ENCODE results near the gene MAZ. TPM values are rescaled to one million over a fixed set of nuclear protein-coding genes. Genes with fewer than 3 reads are reported as not detected.

MAZ gene
- total RNA-seq, 1 experiment from 2014 or later: 426 TPM

GRCh38 chr16:29858149-29858849 is 52.0 kb downstream of the MAZ start:
- BruUV-seq (replicated peaks): TSS peak; percentile 70
- CTCF ChIA-PET: no interaction called here

GRCh38 chr16:29858974-29859373 is 52.6 kb downstream of the MAZ start:
- intact Hi-C loops (cut with micrococcal nuclease; ENCODE audit: unreplicated experiment) (no loop called here), in situ Hi-C loops (cut with HindIII; ENCODE audit: low pct_unique_long_range_greater_than_20kb, low sequenced_read_pairs) (no loop called here)
- ChIA-PET CTCF (no interaction called here), POLR2A (no interaction called here)
- Histone ChIP-seq H3K27ac (ENCODE audit: low read length) (no peak overlapping the region), H3K4me3 (ENCODE audit: low read depth in 2 of 2, low read length in 2 of 2) (no peak overlapping the region), H3K9me3 (ENCODE audit: control insufficient read depth, insufficient read depth, low read depth, low read length) (no peaks in the 10 kb centered on the region), H3K36me3 (ENCODE audit: control insufficient read depth, insufficient read depth, low read length) (no peaks in the 10 kb centered on the region), H3K27me3 (ENCODE audit: control insufficient read depth, insufficient read depth, low read length) (no peaks in the 10 kb centered on the region), H3K4me1 (ENCODE audit: control insufficient read depth, insufficient read depth, low read length) (no peaks in the 10 kb centered on the region)
- TF ChIP-seq REST (IDR thresholded peaks at IDR 0.05; ENCODE audit: insufficient read depth in 1 of 2, low read depth in 2 of 2, low read length in 1 of 2) (no peak), SIN3A (IDR thresholded peaks at IDR 0.05; ENCODE audit: borderline replicate concordance, insufficient read depth, low read depth, low read length) (no peak), CTCF (IDR thresholded peaks at IDR 0.05) (no peak), TCF7L2 (IDR thresholded peaks at IDR 0.05; ENCODE audit: low read depth, low read length) (no peak), POLR2AphosphoS5 (IDR thresholded peaks at IDR 0.05; ENCODE audit: low read depth, low read length) (no peak)
- BruUV-seq (replicated peaks): no TSS peak
- DNase-seq (ENCODE audit: low read depth, low spot score) (no peak), ATAC-seq (no peak)

More at GRCh38 chr16:29858149-29858849, 52.0 kb downstream of the MAZ start:
- ATAC-seq: no peak
- in situ Hi-C loops (cut with HindIII; ENCODE audit: low pct_unique_long_range_greater_than_20kb, low sequenced_read_pairs): no loop called here
- H3K9me3 ChIP-seq (ENCODE audit: control insufficient read depth, insufficient read depth, low read depth, low read length): no peaks in the 10 kb centered on the region
- TF ChIP-seq POLR2AphosphoS5 (IDR thresholded peaks at IDR 0.05; ENCODE audit: low read depth, low read length) (no peak), TCF7L2 (IDR thresholded peaks at IDR 0.05; ENCODE audit: low read depth, low read length) (no peak), SIN3A (IDR thresholded peaks at IDR 0.05; ENCODE audit: borderline replicate concordance, insufficient read depth, low read depth, low read length) (no peak), CTCF (IDR thresholded peaks at IDR 0.05) (no peak), REST (IDR thresholded peaks at IDR 0.05; ENCODE audit: insufficient read depth in 1 of 2, low read depth in 2 of 2, low read length in 1 of 2) (no peak)
- DNase-seq (ENCODE audit: low read depth, low spot score): no peak
- H3K4me1 ChIP-seq (ENCODE audit: control insufficient read depth, insufficient read depth, low read length): no peaks in the 10 kb centered on the region
- H3K27me3 ChIP-seq (ENCODE audit: control insufficient read depth, insufficient read depth, low read length): no peaks in the 10 kb centered on the region
- POLR2A ChIA-PET: interaction anchor here (0.6 kb wide), 1 partner anchor 53 kb away, joined by 11 read pairs; no protein-coding TSS in a partner anchor
- H3K4me3 ChIP-seq (ENCODE audit: low read depth in 2 of 2, low read length in 2 of 2): no peak overlapping the region
- intact Hi-C loops (cut with micrococcal nuclease; ENCODE audit: unreplicated experiment): no loop called here
- no peak overlapping the region for H3K27ac ChIP-seq (ENCODE audit: low read length)
- no peaks in the 10 kb centered on the region for H3K36me3 ChIP-seq (ENCODE audit: control insufficient read depth, insufficient read depth, low read length)
